Heart left ventricle (tissue), 16 donors: ENCODE measurements around the gene B4GALT5. TPM values are rescaled to one million over a fixed set of nuclear protein-coding genes. Genes with fewer than 3 reads are reported as not detected.

ENCODE experiments used
- ATAC-seq, 4 donors: fragments of 200-7000 bp; cut with Tn5 transposase; one replicate each; pipeline ENCODE4 v1.9.1; 2020 to 2022; ENCODE audit warnings: moderate library complexity in 4 of 4, mild to moderate bottlenecking in 3 of 4, moderate number of reproducible peaks in 1 of 4
- DNase-seq, 5 donors: peaks; one replicate each; pipeline ENCODE4 v3.0.0-alpha.2; 2020
- H3K27ac ChIP-seq, 12 donors: fragments of 200-600 bp; sonication (generic) in 4 of 12; one replicate each; pipeline versions ENCODE4 v1.5.0 to v1.8.0; 2016 to 2022; ENCODE audit warnings: mild to moderate bottlenecking in 2 of 12
- H3K27me3 ChIP-seq, 9 donors: fragments of 200-600 bp; sonication (generic) in 2 of 9; one replicate each; pipeline versions ENCODE4 v1.5.1 to v1.8.0; 2016 to 2022; ENCODE audit warnings: mild to moderate bottlenecking in 3 of 9
- H3K36me3 ChIP-seq, 9 donors: fragments of 200-600 bp; sonication (generic) in 2 of 9; one replicate each; pipeline versions ENCODE4 v1.5.0 to v1.8.0; 2018 to 2022; ENCODE audit warnings: mild to moderate bottlenecking in 2 of 9
- H3K4me1 ChIP-seq, 12 donors: fragments of 200-600 bp; sonication (generic) in 4 of 12; one replicate each; pipeline versions ENCODE4 v1.5.0 to v1.8.0; 2016 to 2022; ENCODE audit warnings: mild to moderate bottlenecking in 3 of 12
- H3K4me3 ChIP-seq, 12 donors: fragments of 200-600 bp; sonication (generic) in 4 of 12; one replicate each; pipeline versions ENCODE4 v1.5.0 to v1.8.0; 2017 to 2022; ENCODE audit warnings: mild to moderate bottlenecking in 9 of 12, moderate library complexity in 4 of 12
- H3K9me3 ChIP-seq, 12 donors: fragments of 200-600 bp; sonication (generic) in 4 of 12; one replicate each; pipeline versions ENCODE4 v1.5.0 to v1.8.0; 2016 to 2022; ENCODE audit warnings: mild to moderate bottlenecking in 1 of 12
- POLR2A ChIP-seq, 2 donors: fragments of 450-650 bp; IDR thresholded peaks; one replicate each; pipeline ENCODE4 v1.6.1; 2017; ENCODE audit warnings: antibody characterized with exemption in 2 of 2, mild to moderate bottlenecking in 2 of 2, moderate library complexity in 2 of 2
- WGBS, 4 donors: extraction: QIAGEN DNeasy Blood & Tissue Kit in 2 of 4; methylation state at CpG; one replicate each; pipeline versions ENCODE4 v1.1.5 to v1.1.7; 2013 to 2018; 5-methylcytosine and 5-hydroxymethylcytosine counted together
- intact Hi-C, 10 donors: fragments of 100-400 bp; cut with DNase I; formaldehyde crosslinking; loops; one replicate each; pipeline versions ENCODE4 v1.11.1 to v1.14.2; 2022
- polyA plus RNA-seq, 2 donors: library from polyadenylated mRNA; stranded (reverse); fragments of 200-250 nt; gene quantifications; one replicate each; pipeline ENCODE4 v1.2.3, GENCODE V29; 2013
- total RNA-seq, 9 donors: library from RNA; depleted of rRNA in 2 of 9; stranded (reverse); fragments of >200 nt in 2 of 9; fragmentation: NEBNext Ultra II Directional in 3 of 9; extraction: Animal tissue kit (Norgen Biotek cat#: 25700) in 3 of 9; gene quantifications; one replicate each; pipeline versions ENCODE4 v1.1.0 to v1.2.4, GENCODE V29; 2016 to 2023
- TF ChIP-seq, protein P1 (sequence below), 12 donors: fragments of 200-600 bp; sonication (generic) in 4 of 12; IDR thresholded peaks; one replicate each; pipeline versions ENCODE4 v1.5.0 to v1.8.0; 2018 to 2022; ENCODE audit warnings: antibody characterized with exemption in 12 of 12, mild to moderate bottlenecking in 5 of 12
- donor health status: ischemic (EF 13 %, LVEDD 7.1; RV severe dilation, severe dysfunction).
- donor health status: healthy with polysubstance abuse.
- donor health status: DM: no; HTN: yes; CAD: no.
- donor health status: DM: no; HTN: no; CAD: no.
- donor health status: ischemic (EF 25% LVEDD 6.9; RV normal size, moderate dysfunction).
- donor health status: ischemic (EF 25% LVEDD 5.7; RV mildly dilated, moderate dysfunction).
- donor health status: healthy.
- donor health status: DM: yes; HTN: yes; CAD: no.
- donor health status: ischemic (EF 35%, LVEDD 5.7; RV mildly dilated, moderate dysfunction).
- donor health status: nonischemic (EF 11% LVEDD 7.7; RV severe dilation, severe dysfunction).
- donor health status: DM: yes; HTN: yes; CAD: no.
- donor health status: PGD.
- donor health status: ischemic (EF 29% LVEDD 5.4; RV normal size, mild dysfunction).
- donor health status: nonischemic (EF 23%, LVEDD 6.1; RV moderate dilation, normal function).

Gene B4GALT5
- total and polyA plus RNA-seq, 11 donors, result 7.0 to 60.4 (median 29.3) TPM

DNA sequence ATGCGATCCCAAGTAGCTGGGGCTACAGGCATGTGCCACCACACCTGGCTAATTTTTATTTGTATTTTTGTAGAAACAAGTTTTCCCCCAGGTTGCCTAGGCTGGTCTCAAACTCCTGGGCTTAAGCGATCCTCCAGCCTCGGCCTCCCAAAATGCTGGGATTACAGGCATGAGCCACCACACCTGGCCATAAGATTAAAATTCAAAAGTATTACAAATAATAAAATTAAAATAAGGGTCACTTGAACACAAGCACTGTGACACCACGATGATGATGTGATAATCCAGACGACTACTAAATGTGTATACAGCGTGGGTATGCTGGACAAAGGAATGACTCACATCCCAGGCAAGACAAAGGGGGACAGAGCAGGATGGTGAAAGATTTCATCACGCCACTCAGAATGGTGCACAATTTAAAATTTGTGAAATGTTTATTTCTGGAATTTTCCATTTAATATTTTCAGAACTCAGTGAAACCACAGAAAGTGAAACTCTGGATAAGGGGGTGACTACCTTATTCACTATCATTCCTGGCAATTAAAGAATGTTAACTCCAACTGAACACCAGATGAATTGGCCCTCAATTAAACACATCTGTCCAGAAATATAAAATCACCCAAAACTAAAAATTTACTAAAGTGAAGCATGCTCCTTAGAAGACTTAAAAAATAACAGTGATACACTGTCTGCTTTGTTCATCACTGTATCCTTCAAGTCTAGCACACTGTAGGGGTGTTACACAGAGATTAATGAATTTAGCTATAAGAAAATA lies 13.1 kb downstream of the B4GALT5 start:
- intact Hi-C loops, result no loop called here
- H3K36me3 ChIP-seq, result no peaks in the 10 kb centered on the region
- no peaks in the 10 kb centered on the region for H3K27me3 ChIP-seq
- ATAC-seq, result peak in 3 of 4 donors; percentile 79 to 85 (median 84)
- peak overlapping the region in 3 of 12 donors; percentile 5 to 73 (median 31) for H3K27ac ChIP-seq
- no peak for DNase-seq
- H3K4me1 ChIP-seq, result peaks cover 5 to 88% (median 45%) of the 10 kb centered on the region in 12 donors
- TF ChIP-seq POLR2A (IDR thresholded peaks at IDR 0.05), result no peak
- TF ChIP-seq, protein P1, sequence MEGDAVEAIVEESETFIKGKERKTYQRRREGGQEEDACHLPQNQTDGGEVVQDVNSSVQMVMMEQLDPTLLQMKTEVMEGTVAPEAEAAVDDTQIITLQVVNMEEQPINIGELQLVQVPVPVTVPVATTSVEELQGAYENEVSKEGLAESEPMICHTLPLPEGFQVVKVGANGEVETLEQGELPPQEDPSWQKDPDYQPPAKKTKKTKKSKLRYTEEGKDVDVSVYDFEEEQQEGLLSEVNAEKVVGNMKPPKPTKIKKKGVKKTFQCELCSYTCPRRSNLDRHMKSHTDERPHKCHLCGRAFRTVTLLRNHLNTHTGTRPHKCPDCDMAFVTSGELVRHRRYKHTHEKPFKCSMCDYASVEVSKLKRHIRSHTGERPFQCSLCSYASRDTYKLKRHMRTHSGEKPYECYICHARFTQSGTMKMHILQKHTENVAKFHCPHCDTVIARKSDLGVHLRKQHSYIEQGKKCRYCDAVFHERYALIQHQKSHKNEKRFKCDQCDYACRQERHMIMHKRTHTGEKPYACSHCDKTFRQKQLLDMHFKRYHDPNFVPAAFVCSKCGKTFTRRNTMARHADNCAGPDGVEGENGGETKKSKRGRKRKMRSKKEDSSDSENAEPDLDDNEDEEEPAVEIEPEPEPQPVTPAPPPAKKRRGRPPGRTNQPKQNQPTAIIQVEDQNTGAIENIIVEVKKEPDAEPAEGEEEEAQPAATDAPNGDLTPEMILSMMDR (IDR thresholded peaks at IDR 0.05), result no peak
- WGBS, 4 donors, result 60 to 71% (median 68%) methylated on average over 7 of the region's 7 CpGs
- H3K9me3 ChIP-seq, result no peaks in the 10 kb centered on the region
- H3K4me3 ChIP-seq, result no peak overlapping the region

DNA sequence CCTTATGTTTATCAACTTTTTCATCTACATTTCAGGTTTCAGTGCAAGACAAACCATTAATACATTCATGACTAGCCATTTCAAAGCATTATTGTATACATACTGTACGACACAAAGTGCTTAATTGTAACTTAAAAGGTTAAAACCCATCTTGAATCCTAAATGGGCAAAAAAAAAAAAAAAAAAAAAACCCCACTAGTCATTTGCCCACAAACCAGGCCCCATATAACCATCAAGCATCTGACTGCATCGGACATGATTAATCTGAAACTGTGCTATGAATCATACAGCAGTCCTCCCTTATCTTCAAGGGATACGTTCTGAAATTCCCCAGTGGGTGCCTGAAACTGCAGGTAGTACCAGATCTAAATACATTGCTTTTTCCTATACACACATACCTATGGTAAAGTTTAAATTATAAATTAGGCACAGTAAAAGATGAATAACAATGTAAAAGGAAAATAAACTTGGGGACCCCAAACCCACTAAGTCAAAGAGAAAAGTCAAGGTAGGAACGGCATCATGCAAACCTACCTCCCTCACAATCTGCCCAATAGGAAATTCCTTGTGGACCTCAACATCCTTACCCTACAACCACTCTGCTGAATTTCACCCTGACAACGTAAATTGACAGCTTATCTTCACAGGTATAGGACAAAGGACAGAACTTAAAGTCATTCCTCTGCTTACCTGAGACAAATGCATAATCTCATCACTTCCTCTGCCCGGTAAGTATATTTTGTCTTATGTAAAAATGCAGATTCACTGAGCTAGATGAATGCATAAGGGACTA lies 14.3 kb downstream of the B4GALT5 start:
- TF ChIP-seq, protein P1 (IDR thresholded peaks at IDR 0.05), result no peak
- no peak for TF ChIP-seq POLR2A (IDR thresholded peaks at IDR 0.05)
- WGBS, 4 donors, result 54 to 70% (median 68%) methylated on average over 5 to 6 of the region's 6 CpGs
- Histone ChIP-seq H3K9me3 (no peaks in the 10 kb centered on the region), H3K36me3 (no peaks in the 10 kb centered on the region), H3K4me1 (peaks cover 5 to 86% (median 43%) of the 10 kb centered on the region in 12 donors), H3K27me3 (no peaks in the 10 kb centered on the region), H3K27ac (no peak overlapping the region), H3K4me3 (no peak overlapping the region)
- DNase-seq (no peak), ATAC-seq (no peak)
- intact Hi-C loops, result loop anchor here in 1 of 10 donors (5.0 kb wide), 1 partner anchor 42 kb away; no protein-coding TSS in a partner anchor

DNA sequence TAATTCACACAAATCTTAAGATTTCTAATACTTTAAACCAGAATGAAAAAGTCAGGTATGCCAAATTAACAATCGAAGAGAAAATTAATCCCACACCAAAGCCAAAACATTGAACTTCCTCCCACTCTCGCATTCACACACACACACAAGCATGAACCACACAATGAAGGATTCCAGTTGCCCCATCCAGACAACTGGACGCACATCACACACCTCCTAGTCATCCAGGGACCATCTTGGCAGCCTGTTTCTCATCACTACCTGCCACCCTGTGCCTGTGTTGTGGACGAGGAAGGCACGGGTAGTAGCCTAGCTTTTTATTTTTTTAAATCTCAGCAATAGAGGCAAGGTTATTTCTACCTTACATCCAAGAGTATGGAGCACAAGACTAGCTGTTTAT lies 15.2 kb downstream of the B4GALT5 start:
- DNase-seq, result no peak
- Histone ChIP-seq H3K36me3 (no peaks in the 10 kb centered on the region), H3K4me1 (peaks cover 5 to 83% (median 44%) of the 10 kb centered on the region in 12 donors), H3K4me3 (no peak overlapping the region), H3K27ac (no peak overlapping the region), H3K27me3 (no peaks in the 10 kb centered on the region), H3K9me3 (no peaks in the 10 kb centered on the region)
- no peak for ATAC-seq
- TF ChIP-seq POLR2A (IDR thresholded peaks at IDR 0.05), result no peak
- TF ChIP-seq, protein P1 (IDR thresholded peaks at IDR 0.05), result no peak
- 82 to 87% (median 84%) methylated on average over 5 of the region's 5 CpGs for WGBS, 4 donors
- intact Hi-C loops, result loop anchor here in 1 of 10 donors (5.0 kb wide), 1 partner anchor 41 kb away; no protein-coding TSS in a partner anchor

DNA sequence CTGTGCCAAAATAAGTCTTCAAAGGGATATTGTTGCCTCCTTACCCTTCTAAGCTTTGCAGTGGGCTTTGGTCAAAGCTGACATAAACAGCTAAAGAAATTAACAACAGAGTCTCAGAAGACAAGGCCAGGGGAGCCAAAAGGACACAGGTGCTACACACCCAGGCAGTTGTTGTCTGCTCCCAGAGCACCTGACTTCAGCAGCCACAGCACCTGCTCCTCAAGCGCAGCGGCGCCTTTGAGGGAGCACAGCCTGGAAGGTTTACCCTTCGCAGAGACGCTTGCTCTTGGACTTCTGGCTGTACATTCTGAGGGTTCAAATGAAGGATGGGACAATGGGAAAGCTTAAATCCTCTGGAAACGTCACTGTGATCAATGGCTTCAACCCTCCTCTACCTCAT lies 16.6 kb downstream of the B4GALT5 start:
- Histone ChIP-seq H3K4me1 (peaks cover 5 to 87% (median 45%) of the 10 kb centered on the region in 12 donors), H3K27ac (peak overlapping the region in 1 of 12 donors; percentile 7)
- TF ChIP-seq POLR2A (IDR thresholded peaks at IDR 0.05), result no peak

More for the DNA sequence above, 16.6 kb downstream of the B4GALT5 start:
- WGBS, 4 donors, result 89 to 95% (median 91%) methylated on average over 6 of the region's 6 CpGs
- Histone ChIP-seq H3K9me3 (no peaks in the 10 kb centered on the region), H3K4me3 (no peak overlapping the region), H3K36me3 (no peaks in the 10 kb centered on the region), H3K27me3 (no peaks in the 10 kb centered on the region)
- DNase-seq, result no peak
- ATAC-seq, result no peak
- intact Hi-C loops, result loop anchor here in 1 of 10 donors (5.0 kb wide), 1 partner anchor 40 kb away; no protein-coding TSS in a partner anchor
